Measurements from ENCODE around the gene TMEM235.

The TMEM235 gene

GRCh38 chr17:78273813-78274212 lies 42.4 kb downstream of the TMEM235 start:
- no peak for DNase-seq

GRCh38 chr17:78275355-78275754 lies 43.9 kb downstream of the TMEM235 start:
- no peak for DNase-seq

GRCh38 chr17:78276098-78276887 lies 44.9 kb downstream of the TMEM235 start:
- DNase-seq = no peak

- no peak for DNase-seq
These were observed 46.8 kb downstream of the TMEM235 start for GRCh38 chr17:78278139-78278741.

- no peak for DNase-seq
These were observed 48.0 kb downstream of the TMEM235 start for GRCh38 chr17:78279360-78279990.

- DNase-seq = no peak
These were observed 49.9 kb downstream of the TMEM235 start for GRCh38 chr17:78281249-78281845.

- DNase-seq = no peak
These were observed 52.7 kb downstream of the TMEM235 start for GRCh38 chr17:78284146-78284545.

GRCh38 chr17:78289004-78289403 lies 57.6 kb downstream of the TMEM235 start:
- DNase-seq = no peak

GRCh38 chr17:78289802-78290363 lies 58.5 kb downstream of the TMEM235 start:
- peak; percentile 65 for DNase-seq

All from midbrain (tissue), 1 donor.